IPS-18a (cell line): ENCODE measurements around the gene KCNV2.
A peak's percentile ranks its signal among the peaks of the same experiment; 100 is the strongest.

ENCODE experiments used
- H3K27ac ChIP-seq: one replicate; pipeline ENCODE4 v1.5.1; 2013; ENCODE audit warnings: low read length
- H3K27me3 ChIP-seq: one replicate; pipeline ENCODE4 v1.6.1; 2013; ENCODE audit warnings: mild to moderate bottlenecking, low read length; ENCODE audit not compliant: control insufficient read depth, insufficient read depth
- H3K36me3 ChIP-seq: one replicate; pipeline ENCODE4 v1.6.1; 2013; ENCODE audit warnings: low read depth, low read length; ENCODE audit not compliant: control insufficient read depth
- H3K4me1 ChIP-seq: one replicate; pipeline ENCODE4 v1.6.1; 2013; ENCODE audit warnings: low read depth, low read length; ENCODE audit not compliant: control insufficient read depth
- H3K4me3 ChIP-seq: one replicate; pipeline ENCODE4 v1.5.1; 2013; ENCODE audit warnings: low read length
- H3K9ac ChIP-seq: one replicate; pipeline ENCODE4 v1.6.1; 2013; ENCODE audit warnings: mild to moderate bottlenecking, low read length, moderate library complexity
- H3K9me3 ChIP-seq: one replicate; pipeline ENCODE4 v1.6.1; 2013; ENCODE audit warnings: low read depth, low read length; ENCODE audit not compliant: control insufficient read depth

The KCNV2 gene

GRCh38 chr9:2740616-2741015 lies 23.3 kb downstream of the KCNV2 start:
- H3K4me1 ChIP-seq, result peaks cover 3% of the 10 kb centered on the region
- no peaks in the 10 kb centered on the region for H3K36me3 ChIP-seq
- no peaks in the 10 kb centered on the region for H3K27me3 ChIP-seq
- no peaks in the 10 kb centered on the region for H3K9me3 ChIP-seq
- no peak overlapping the region for H3K27ac ChIP-seq
- H3K4me3 ChIP-seq, result no peak overlapping the region
- no peak overlapping the region for H3K9ac ChIP-seq

- H3K9ac ChIP-seq, result no peak overlapping the region
- H3K36me3 ChIP-seq, result no peaks in the 10 kb centered on the region
- no peaks in the 10 kb centered on the region for H3K9me3 ChIP-seq
- peaks cover 4% of the 10 kb centered on the region for H3K4me1 ChIP-seq
- no peak overlapping the region for H3K4me3 ChIP-seq
- H3K27me3 ChIP-seq, result no peaks in the 10 kb centered on the region
- no peak overlapping the region for H3K27ac ChIP-seq
Observed at GRCh38 chr9:2741441-2742158, 24.3 kb downstream of the KCNV2 start.

GRCh38 chr9:2742214-2742613 lies 24.9 kb downstream of the KCNV2 start:
- H3K9me3 ChIP-seq, result no peaks in the 10 kb centered on the region
- no peak overlapping the region for H3K9ac ChIP-seq
- H3K27me3 ChIP-seq, result no peaks in the 10 kb centered on the region
- no peaks in the 10 kb centered on the region for H3K36me3 ChIP-seq
- no peak overlapping the region for H3K4me3 ChIP-seq
- H3K4me1 ChIP-seq, result peaks cover 4% of the 10 kb centered on the region
- no peak overlapping the region for H3K27ac ChIP-seq

- Histone ChIP-seq H3K27me3 (no peaks in the 10 kb centered on the region), H3K9me3 (no peaks in the 10 kb centered on the region), H3K4me1 (peaks cover 4% of the 10 kb centered on the region), H3K4me3 (no peak overlapping the region), H3K36me3 (no peaks in the 10 kb centered on the region), H3K27ac (no peak overlapping the region), H3K9ac (no peak overlapping the region)
Observed at GRCh38 chr9:2743937-2744529, 26.7 kb downstream of the KCNV2 start.

- H3K9ac ChIP-seq, result no peak overlapping the region
- no peaks in the 10 kb centered on the region for H3K27me3 ChIP-seq
- no peaks in the 10 kb centered on the region for H3K9me3 ChIP-seq
- no peaks in the 10 kb centered on the region for H3K36me3 ChIP-seq
- no peak overlapping the region for H3K4me3 ChIP-seq
- H3K27ac ChIP-seq, result no peak overlapping the region
- H3K4me1 ChIP-seq, result peaks cover 4% of the 10 kb centered on the region
Observed at GRCh38 chr9:2745560-2746380, 28.5 kb downstream of the KCNV2 start.

GRCh38 chr9:2749485-2749884 lies 32.2 kb downstream of the KCNV2 start:
- Histone ChIP-seq H3K9ac (no peak overlapping the region), H3K4me1 (peaks cover 4% of the 10 kb centered on the region), H3K27ac (no peak overlapping the region)

GRCh38 chr9:2755285-2755684 lies 38.0 kb downstream of the KCNV2 start:
- Histone ChIP-seq H3K27ac (no peak overlapping the region), H3K4me3 (no peak overlapping the region), H3K9me3 (no peaks in the 10 kb centered on the region), H3K27me3 (no peaks in the 10 kb centered on the region), H3K36me3 (no peaks in the 10 kb centered on the region), H3K9ac (no peak overlapping the region), H3K4me1 (peaks cover 15% of the 10 kb centered on the region)

More at GRCh38 chr9:2749485-2749884, 32.2 kb downstream of the KCNV2 start:
- Histone ChIP-seq H3K27me3 (no peaks in the 10 kb centered on the region), H3K9me3 (no peaks in the 10 kb centered on the region), H3K4me3 (no peak overlapping the region), H3K36me3 (no peaks in the 10 kb centered on the region)

- Histone ChIP-seq H3K27me3 (no peaks in the 10 kb centered on the region), H3K27ac (no peak overlapping the region), H3K9ac (no peak overlapping the region)
Observed at GRCh38 chr9:2758162-2758897, 41.0 kb downstream of the KCNV2 start.

GRCh38 chr9:2758898-2759510 lies 41.7 kb downstream of the KCNV2 start:
- Histone ChIP-seq H3K27ac (no peak overlapping the region), H3K36me3 (no peaks in the 10 kb centered on the region), H3K4me3 (peak overlapping the region; percentile 6)

More at GRCh38 chr9:2758162-2758897, 41.0 kb downstream of the KCNV2 start:
- Histone ChIP-seq H3K9me3 (no peaks in the 10 kb centered on the region), H3K36me3 (no peaks in the 10 kb centered on the region), H3K4me3 (no peak overlapping the region), H3K4me1 (peaks cover 22% of the 10 kb centered on the region)

GRCh38 chr9:2761424-2761823 lies 44.1 kb downstream of the KCNV2 start:
- H3K9ac ChIP-seq, result no peak overlapping the region
- H3K4me1 ChIP-seq, result peaks cover 22% of the 10 kb centered on the region
- H3K4me3 ChIP-seq, result no peak overlapping the region
- H3K36me3 ChIP-seq, result no peaks in the 10 kb centered on the region
- no peaks in the 10 kb centered on the region for H3K27me3 ChIP-seq
- no peaks in the 10 kb centered on the region for H3K9me3 ChIP-seq
- H3K27ac ChIP-seq, result no peak overlapping the region

More at GRCh38 chr9:2758898-2759510, 41.7 kb downstream of the KCNV2 start:
- no peak overlapping the region for H3K9ac ChIP-seq
- peaks cover 22% of the 10 kb centered on the region for H3K4me1 ChIP-seq
- no peaks in the 10 kb centered on the region for H3K27me3 ChIP-seq
- H3K9me3 ChIP-seq, result no peaks in the 10 kb centered on the region

- H3K36me3 ChIP-seq, result peaks cover under 1% of the 10 kb centered on the region
- no peak overlapping the region for H3K27ac ChIP-seq
- no peak overlapping the region for H3K9ac ChIP-seq
Observed at GRCh38 chr9:2764353-2764752, 47.0 kb downstream of the KCNV2 start.

More at GRCh38 chr9:2764353-2764752, 47.0 kb downstream of the KCNV2 start:
- H3K4me1 ChIP-seq, result peaks cover 19% of the 10 kb centered on the region
- no peaks in the 10 kb centered on the region for H3K9me3 ChIP-seq
- no peak overlapping the region for H3K4me3 ChIP-seq
- no peaks in the 10 kb centered on the region for H3K27me3 ChIP-seq
